ENCODE data around the gene SLC6A3.

Gene SLC6A3

DNA sequence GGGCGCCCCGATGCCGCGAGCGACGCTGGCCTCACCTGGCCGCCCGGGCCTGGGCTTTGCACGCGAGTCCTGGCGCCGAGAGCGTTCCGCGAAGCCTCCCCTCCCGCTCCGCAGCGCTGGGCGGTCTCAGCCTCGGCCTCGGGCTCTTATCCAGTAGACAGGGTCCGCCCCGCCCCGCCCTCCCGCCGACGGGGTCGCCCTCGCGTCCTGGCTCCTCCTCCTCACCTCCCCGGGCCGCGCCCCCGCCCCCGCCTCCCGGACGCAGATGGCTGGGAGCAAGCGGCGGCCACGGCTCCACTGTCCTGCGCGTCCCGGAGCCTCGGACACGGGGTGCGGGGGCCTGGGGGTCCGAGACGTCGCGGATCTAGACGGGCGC, at the start of gene SLC6A3:
Gene SLC6A3 (minus strand): TSS at position 128 of the 376 bp plus-strand sequence. CDS start 2,243 bp downstream, outside the sequence.
- in situ Hi-C loops (cut with MboI; ENCODE audit: low pct_unique_long_range_greater_than_20kb, low sequenced_read_pairs, unreplicated experiment): no loop called here
- TF ChIP-seq, protein P1, sequence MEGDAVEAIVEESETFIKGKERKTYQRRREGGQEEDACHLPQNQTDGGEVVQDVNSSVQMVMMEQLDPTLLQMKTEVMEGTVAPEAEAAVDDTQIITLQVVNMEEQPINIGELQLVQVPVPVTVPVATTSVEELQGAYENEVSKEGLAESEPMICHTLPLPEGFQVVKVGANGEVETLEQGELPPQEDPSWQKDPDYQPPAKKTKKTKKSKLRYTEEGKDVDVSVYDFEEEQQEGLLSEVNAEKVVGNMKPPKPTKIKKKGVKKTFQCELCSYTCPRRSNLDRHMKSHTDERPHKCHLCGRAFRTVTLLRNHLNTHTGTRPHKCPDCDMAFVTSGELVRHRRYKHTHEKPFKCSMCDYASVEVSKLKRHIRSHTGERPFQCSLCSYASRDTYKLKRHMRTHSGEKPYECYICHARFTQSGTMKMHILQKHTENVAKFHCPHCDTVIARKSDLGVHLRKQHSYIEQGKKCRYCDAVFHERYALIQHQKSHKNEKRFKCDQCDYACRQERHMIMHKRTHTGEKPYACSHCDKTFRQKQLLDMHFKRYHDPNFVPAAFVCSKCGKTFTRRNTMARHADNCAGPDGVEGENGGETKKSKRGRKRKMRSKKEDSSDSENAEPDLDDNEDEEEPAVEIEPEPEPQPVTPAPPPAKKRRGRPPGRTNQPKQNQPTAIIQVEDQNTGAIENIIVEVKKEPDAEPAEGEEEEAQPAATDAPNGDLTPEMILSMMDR (IDR thresholded peaks at IDR 0.05; ENCODE audit: extremely low read depth, insufficient read depth, missing control alignments): no peak
- no peak for DNase-seq (ENCODE audit: low spot score)

DNA sequence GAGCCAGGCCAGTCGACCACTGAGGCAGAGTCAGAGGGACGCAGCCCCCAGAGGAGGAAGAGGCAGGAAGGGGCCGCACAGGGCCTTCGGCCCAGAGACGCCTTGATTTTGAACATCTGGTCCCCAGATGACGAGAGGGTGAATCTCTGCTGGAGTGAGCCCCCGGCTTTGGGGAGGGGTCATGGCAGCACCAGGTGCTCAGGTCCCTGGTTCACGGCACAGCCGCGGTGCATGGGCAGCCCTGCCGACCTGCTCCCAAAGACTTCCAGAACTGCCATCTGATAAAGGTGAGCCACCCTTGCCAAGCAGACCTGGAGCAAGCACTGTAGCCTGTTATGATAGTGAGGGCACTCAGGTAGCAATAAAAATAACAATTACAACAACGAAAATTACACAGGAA, 48.7 kb upstream of the SLC6A3 start:
- TF ChIP-seq, protein P1 (IDR thresholded peaks at IDR 0.05; ENCODE audit: extremely low read depth, insufficient read depth, missing control alignments): no peak
- in situ Hi-C loops (cut with MboI; ENCODE audit: low pct_unique_long_range_greater_than_20kb, low sequenced_read_pairs, unreplicated experiment): no loop called here
- no peak for DNase-seq (ENCODE audit: low spot score)

DNA sequence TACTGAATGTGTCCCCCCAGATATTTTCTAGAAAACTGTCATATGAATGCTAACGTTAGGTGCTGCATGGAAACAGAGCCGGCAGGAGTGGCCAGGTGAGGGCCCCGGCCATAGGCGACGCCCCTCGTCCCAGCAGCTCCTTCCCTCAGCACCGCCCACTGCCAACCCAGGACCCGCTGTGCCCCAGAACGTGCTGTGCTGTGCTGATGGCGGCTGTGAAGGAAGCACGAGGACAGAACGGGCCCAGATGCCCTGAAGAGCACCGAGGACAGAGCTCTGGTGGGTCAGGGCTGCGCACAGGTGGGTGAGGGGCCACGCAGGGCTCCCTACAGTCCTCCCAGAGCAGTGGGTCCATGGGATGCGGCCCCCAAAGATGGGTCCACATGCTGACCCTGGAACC, 48.2 kb upstream of the SLC6A3 start:
- no peak for DNase-seq (ENCODE audit: low spot score)
- TF ChIP-seq, protein P1 (IDR thresholded peaks at IDR 0.05; ENCODE audit: extremely low read depth, insufficient read depth, missing control alignments): no peak
- in situ Hi-C loops (cut with MboI; ENCODE audit: low pct_unique_long_range_greater_than_20kb, low sequenced_read_pairs, unreplicated experiment): no loop called here

DNA sequence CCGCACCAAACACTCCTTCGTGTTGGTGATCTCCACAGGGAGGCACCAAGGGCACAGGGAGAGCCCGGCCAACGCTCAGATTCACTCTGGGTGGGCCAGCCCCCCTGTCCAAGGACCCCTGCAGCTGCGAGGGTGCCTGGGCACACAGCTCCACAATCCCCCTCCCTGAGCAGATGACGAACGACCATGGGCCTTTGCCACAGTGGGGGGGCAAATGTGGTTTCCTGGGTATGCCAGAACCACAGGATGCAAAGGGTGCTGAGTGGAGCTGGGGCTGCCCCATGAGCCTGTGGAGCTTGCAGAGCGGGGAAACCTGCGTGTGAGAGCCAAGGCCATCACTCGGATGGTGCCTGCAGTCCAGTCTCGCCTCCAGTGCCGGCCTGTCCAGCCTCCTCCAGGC, 47.5 kb upstream of the SLC6A3 start:
- in situ Hi-C loops (cut with MboI; ENCODE audit: low pct_unique_long_range_greater_than_20kb, low sequenced_read_pairs, unreplicated experiment): no loop called here
- no peak for DNase-seq (ENCODE audit: low spot score)
- TF ChIP-seq, protein P1 (IDR thresholded peaks at IDR 0.05; ENCODE audit: extremely low read depth, insufficient read depth, missing control alignments): no peak

DNA sequence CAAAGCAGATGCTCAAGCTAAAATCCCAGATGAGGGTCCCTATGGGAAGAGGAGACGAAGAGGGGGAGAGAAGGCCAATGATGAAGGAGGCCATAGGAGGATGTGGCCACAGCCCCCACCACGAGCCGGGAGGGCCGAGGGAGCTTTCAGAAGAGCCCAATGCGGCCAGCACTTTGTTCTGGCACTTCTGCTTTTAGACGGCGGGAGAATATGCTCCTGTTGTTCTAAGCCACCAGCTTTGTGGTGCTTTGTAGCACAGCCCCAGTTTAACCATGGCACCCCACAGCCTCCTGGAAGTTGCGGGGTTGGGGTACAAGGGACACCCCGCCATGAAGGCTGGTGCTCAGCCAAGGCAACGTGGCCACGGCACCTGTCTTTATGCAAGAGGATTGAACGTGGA, 45.1 kb upstream of the SLC6A3 start:
- TF ChIP-seq, protein P1 (IDR thresholded peaks at IDR 0.05; ENCODE audit: extremely low read depth, insufficient read depth, missing control alignments): no peak
- in situ Hi-C loops (cut with MboI; ENCODE audit: low pct_unique_long_range_greater_than_20kb, low sequenced_read_pairs, unreplicated experiment): no loop called here
- DNase-seq (ENCODE audit: low spot score): no peak

DNA sequence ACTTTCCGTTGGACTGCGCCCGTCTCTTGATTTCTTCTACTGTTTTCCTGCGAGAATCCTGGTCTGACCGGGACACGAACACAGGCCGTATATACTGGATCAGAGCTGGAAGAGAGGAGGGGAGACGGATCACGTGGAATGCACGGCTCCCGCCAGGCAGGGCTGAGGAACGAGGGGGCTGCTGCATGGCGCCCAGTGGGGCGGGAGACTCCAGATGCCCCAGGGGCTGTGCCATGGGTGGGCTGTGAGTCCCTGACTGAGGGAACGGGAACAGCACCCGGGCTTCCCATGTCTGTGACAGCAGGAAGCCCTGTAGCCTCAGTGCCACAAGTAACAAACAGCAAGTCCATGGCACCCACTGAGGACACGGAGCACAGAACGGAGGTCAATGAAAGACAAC, 44.5 kb upstream of the SLC6A3 start:
- DNase-seq (ENCODE audit: low spot score): no peak
- in situ Hi-C loops (cut with MboI; ENCODE audit: low pct_unique_long_range_greater_than_20kb, low sequenced_read_pairs, unreplicated experiment): no loop called here

More for the DNA sequence above, 44.5 kb upstream of the SLC6A3 start:
- TF ChIP-seq, protein P1 (IDR thresholded peaks at IDR 0.05; ENCODE audit: extremely low read depth, insufficient read depth, missing control alignments): no peak
